Skin of body (tissue), 2 donors: Measurements from ENCODE around the gene FCAMR. TPM values are rescaled to one million over a fixed set of nuclear protein-coding genes. Genes with fewer than 3 reads are reported as not detected.
"Not testable (repeated sequence)": the region's sequence is repeated elsewhere in the genome, so short reads cannot be mapped to it uniquely, and the experiment has no call there.

Experiments used
- DNase-seq: peaks from one replicate; lab custom pipeline; 2025; lab: John Stamatoyannopoulos, UW
- total RNA-seq: library from RNA; depleted of rRNA; stranded (reverse); fragments of >200 nt; gene quantifications from one replicate; pipeline ENCODE4 v1.2.3, GENCODE V29; 2014

The FCAMR gene
- total RNA-seq, 1 donor from 2014 or later = not detected

- no peak for DNase-seq
Observed at GRCh38 chr1:206935491-206936067, 34.7 kb downstream of the FCAMR start.

GRCh38 chr1:206933333-206933945 is 36.8 kb downstream of the FCAMR start:
- no peak for DNase-seq

GRCh38 chr1:206932177-206932576 is 38.1 kb downstream of the FCAMR start:
- no peak for DNase-seq

GRCh38 chr1:206931709-206932108 is 38.6 kb downstream of the FCAMR start:
- DNase-seq = no peak

- no peak for DNase-seq
Observed at GRCh38 chr1:206930210-206930798, 40.0 kb downstream of the FCAMR start.

- no peak for DNase-seq
Observed at GRCh38 chr1:206929524-206929923, 40.7 kb downstream of the FCAMR start.

DNA sequence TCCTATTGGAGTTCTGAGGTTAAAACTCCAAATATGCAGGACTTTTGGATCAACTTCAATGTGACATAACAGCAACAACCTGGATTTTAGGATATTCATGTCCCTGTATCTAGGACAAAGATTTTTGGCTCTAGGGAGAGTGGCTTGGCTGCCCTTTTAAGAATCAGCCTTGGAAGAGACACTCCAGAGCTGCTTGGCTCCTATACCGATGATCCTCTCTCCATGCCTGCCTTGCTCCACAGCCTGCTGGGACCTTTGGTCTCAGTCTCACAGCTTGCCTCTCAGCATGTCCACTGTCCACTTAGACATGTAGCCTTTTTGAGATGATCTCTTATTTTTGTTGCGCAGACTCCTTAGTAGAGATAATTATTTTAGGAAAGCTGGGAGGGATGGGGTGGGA is 44.0 kb downstream of the FCAMR start:
- no peak for DNase-seq

DNA sequence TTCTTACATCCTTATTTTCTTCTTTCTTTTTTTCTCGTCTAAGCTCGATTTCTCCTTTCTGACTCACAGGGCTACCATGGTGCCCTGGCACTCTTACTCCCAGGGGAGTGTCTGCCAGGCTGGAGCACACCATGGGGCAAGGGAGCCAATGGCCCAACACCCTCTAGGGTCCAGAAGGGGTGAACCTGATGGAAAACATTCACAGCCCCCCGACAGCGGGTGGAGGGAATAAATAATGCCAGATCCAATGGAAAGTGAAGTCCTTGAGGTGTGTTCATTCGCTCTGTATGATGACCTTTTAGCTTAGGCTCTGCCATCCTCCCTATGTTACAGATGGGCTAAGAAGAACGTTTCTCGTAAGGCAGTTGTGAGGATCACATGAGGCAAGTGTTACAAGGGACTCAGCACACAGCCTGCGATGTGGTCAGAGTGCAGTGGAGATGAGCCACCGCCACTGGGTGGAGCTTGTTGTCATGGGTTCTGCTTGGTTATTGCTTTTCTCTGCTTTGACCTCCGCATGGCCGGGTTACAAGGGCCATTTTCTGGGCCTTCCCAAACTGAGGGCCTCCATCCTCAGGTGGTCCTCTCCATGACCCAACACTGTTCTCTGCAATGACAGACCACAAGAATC is 45.0 kb downstream of the FCAMR start:
- no peak for DNase-seq

DNA sequence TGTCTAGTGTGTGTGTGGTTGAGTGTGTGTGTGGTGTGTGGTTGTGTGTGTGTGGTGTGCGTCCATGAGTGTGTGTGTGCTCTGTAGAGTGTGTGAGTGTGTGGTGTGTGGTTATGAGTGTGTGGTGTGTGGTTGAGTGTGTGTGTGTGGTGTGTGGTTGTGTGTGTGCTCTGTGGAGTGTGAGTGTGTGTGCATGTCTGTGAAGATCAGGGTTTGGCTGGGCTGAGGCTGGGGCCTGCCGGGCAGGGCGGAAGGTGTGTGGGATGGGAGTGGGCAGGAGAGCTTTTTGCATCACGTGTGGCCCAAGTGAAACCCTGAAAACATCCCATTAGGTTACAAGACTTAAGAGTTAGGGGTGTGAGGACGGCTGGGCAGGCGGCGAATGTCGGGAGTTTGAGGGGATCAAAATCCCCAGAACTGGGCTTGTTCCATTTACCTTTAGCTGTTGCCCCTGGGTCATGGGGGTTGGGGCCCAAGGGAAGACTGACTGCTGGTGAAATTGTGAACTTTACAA is 45.6 kb downstream of the FCAMR start:
- DNase-seq = no peak

DNA sequence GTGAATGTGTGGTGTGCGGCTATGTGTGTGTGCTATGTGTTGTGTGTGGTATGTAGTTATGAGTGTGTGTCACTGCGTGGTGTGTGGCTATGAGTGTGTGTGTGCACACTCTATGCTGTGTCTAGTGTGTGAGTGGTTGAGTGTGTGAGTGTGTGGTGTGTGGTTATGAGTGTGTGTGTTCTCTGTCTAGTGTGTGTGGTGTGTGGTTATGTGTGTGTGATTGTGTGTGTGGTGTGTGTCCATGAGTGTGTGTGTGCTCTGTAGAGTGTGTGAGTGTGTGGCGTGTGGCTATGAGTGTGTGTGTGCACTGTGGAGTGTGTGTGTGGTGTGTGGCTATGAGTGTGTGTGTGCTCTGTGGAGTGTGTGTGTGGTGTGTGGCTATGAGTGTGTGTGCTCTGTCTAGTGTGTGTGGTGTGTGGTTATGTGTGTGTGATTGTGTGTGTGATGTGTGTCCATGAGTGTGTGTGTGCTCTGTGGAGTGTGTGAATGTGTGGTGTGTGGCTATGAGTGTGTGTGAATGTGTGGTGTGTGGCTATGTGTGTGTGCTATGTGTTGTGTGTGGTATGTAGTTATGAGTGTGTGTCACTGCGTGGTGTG is 46.2 kb downstream of the FCAMR start:
- DNase-seq = not testable (repeated sequence)

DNA sequence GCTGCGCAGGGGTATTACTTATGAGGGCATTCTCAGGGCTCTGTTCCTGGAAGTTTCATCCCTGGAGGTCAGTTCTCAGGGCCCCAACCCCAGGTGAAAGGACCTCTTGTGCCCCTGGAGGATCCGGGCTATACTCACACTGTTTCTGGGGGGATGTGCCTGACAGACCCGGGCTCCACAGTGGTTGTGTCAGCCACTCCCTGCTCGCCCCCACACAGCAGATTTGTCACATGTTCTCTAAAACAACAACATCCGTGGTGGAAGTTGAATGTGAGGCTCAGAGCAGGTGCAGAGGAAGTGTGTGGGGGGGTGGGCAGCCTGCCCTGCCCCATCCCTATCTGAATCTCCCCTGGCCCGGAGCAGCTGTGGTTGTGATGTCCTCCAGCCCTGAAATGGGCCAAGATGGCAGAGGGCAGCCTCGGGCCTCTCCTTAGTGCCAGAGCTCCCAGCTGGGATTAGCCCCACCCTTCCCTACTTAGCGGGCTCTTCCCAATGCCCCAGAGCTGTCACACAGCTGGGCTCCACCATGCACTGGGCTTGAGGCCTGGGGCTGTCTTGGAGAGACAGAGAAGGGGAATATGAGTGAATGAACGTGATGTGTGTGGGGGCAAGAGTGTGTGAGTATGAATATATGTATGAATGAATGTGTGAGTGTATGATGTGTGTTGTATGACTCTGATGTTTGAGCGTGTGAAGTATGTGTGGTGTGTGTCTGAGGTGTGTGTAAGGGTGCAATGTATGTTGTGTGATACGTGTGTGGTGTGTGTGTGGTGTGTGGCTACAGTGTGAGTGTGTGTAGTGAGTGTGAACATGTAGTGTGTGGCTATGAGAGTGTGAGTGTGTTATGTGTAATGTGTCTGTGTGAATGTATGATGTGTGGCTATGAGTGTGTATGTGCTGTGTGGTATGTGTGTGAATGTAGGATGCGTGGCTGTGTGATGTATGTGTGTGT is 47.0 kb downstream of the FCAMR start:
- no peak for DNase-seq

DNA sequence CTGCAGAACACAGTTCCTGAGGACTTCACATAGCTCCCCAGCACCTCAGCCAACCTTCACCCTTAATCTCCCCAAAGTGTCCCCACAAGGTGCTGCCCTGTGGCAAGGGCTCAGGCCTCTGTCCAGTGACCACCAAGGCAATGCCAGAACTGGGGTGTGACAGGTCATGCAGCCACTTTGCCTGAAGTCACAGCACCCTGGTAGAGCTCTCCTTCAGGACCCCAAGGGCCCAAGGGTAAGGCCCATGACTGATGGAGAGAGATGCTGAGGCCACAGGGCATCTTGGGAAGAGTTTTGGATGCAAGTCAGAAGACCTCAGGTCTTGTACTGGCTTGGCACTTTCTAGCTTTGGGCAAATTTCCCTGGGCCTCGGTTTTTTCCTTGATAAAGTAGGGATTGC is 47.7 kb downstream of the FCAMR start:
- no peak for DNase-seq

GRCh38 chr1:206921772-206922265 is 48.4 kb downstream of the FCAMR start, which contains the start of gene FCMR:
TSS of gene FCMR (minus strand) at chr1:206921941. CDS start at chr1:206921854, 87 bp downstream.
- no peak for DNase-seq

- DNase-seq = no peak
Observed at GRCh38 chr1:206918076-206918475, 52.2 kb downstream of the FCAMR start.

- no peak for DNase-seq
Observed at GRCh38 chr1:206916000-206916709, 54.1 kb downstream of the FCAMR start.

GRCh38 chr1:206915030-206915735 is 55.1 kb downstream of the FCAMR start:
- no peak for DNase-seq

DNA sequence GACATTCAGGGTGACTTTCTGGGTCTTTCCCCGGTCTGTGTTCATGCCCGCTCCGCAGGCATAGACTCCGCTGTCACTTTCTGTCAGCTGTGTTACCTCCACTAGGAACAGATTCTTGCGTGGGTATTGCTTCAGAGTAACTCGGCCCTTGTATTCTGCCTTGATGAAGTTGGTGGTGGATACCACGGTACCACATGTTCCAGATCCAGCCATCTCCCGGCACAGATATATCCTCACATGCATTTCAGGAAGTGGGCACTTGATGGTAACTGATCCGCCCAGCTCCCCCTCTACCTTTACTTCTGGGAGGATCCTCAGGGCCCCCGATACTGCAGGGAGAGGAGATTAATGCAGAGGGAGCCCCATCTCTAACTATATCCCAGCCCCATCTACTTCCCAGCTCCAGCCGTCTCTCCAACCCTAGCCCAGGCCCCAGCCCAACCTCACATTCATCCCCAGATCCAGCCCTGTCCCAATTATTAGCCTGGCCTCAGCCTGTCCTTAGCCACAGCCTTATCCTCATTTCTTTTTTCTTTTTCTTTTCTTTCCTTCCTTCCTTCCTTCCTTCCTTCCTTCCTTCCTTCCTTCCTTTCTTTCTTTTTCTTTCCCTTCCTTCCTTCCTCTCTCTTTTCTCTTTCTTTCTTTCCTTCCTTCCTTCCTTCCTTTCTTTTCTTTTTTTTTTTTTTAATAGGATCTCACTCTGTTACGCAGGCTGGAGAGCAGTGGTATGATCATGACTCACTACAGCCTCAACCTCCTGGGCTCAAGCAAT is 56.3 kb downstream of the FCAMR start:
- no peak for DNase-seq

GRCh38 chr1:206912445-206913095 is 57.7 kb downstream of the FCAMR start:
- peak; percentile 68 for DNase-seq
